NCI-H2081 treated with DMSO at 0.1 percent for 48 hours (cell line): ENCODE measurements around the gene CSNK2A2.

Experiments
- DNase-seq: peaks from one replicate; lab custom pipeline; 2025; lab: John Stamatoyannopoulos, UW

The CSNK2A2 gene

DNA sequence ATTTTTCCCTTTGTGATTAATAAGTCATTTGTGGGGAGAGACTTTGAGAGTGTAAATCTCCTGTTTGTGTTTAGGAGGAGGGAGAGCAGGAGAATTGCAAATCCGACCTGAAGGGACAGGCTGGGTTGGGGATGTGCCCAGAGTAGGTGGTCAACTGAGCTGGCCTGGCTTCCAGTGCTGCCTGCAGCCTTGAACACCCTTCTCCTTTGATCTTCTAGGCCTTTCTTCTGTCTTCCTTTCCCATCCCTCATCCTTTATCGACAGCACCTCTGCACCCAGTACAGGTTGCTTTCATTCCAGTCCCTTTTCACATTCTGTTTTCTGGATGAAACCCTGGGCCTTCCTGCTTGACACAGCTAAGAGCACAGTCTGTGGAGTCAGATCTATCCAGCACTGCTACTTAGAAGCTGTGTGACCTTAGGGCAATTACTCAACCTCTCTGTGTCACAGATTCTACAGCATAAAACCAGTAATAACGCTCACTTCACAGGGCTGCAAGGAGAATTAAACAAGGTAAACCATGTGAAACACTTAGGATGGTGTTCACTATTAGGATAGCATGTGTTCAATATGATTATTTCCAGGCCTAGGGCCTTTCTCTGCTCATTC, 1.0 kb upstream of the CSNK2A2 start:
- no peak for DNase-seq

DNA sequence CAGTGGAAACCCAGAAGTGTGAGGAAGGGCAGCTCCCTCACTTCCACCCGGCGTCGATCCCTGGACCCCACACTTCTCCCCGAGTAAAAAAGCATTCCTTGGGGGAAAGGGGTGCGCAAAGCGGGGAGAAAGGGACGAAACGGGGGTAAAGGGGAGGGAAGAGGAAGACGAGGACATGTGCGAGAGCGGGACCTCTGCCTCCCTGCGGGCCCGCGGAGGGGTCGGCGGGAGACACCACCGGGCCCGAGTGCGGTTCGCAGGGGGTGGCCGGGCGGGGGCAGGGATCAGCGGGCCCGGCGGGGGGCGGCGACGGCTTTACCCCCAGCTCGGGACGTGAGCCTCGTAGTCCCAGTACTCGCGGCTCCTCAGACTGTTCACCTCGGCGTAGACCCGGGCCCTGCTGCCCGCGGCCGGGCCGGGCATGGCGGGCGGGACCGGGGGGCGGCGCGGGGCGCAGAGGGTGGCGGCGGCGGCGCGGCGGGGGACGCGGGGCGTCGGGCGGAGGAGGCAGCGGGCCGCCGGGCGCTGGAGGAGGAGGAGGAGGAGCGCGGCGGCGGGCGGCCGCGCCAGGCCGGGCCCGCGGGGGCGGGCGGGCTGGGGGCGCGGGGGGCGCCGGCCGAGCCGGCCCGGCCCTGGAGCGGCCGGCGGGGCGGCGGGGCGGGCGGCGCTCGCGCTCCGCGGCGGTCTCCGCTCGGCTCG, 443 bp downstream of the CSNK2A2 start:
- no peak for DNase-seq

DNA sequence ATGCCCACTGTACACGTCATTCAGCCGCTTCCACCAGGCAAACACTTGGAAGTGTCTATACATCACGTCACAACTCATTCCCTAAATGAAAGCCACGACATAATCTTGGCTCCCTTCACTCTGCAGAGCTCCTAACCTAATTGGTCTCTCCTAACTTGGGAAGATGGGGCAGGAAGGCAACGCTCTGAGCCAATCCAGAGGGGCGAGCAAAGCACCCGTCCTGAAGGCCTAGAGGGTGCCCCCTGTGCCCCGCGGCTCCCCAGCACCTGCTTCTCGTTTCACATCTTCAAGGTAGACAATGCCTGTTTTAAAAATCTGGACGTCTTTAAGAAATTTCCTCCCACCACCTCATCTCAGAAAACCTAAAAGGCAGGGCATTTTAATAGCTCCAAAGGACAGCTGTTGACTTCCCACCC, 1.0 kb downstream of the CSNK2A2 start:
- no peak for DNase-seq

DNA sequence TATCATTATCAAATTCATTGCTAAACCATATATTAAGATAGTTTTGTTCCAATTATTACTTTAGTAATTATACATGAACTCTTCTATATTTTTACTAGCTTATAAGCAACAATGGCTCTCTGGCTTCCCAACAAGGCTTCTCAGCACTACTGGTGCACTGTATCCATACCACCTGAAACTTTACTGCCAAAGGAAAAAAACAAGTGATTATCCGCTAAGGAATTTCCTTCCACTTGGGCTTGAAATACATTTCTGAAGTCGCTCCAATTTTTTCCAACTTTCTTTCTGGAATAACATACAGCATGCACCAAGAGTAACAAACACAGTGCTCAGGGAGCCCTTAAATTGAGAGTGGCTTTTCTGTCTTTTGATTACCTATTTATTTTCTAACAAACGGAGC, 2.1 kb downstream of the CSNK2A2 start:
- no peak for DNase-seq

DNA sequence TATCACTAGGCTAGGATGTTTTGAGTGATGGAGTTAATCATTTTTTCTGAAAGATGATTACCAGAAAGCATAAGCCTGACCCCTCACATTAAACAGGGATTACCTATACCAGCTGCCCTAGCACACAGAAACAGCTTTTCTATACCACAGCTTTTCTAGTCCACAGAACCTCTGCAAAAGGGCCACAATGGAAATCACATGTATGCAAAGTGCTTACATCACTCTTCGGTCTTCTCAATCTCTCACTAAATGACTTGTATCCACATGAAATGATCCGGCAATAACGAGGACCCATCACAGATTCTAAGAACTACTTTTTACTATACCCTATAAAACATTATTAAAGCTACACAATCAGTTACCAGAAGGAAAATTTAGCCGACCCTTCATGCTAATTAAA, 2.6 kb downstream of the CSNK2A2 start:
- no peak for DNase-seq

DNA sequence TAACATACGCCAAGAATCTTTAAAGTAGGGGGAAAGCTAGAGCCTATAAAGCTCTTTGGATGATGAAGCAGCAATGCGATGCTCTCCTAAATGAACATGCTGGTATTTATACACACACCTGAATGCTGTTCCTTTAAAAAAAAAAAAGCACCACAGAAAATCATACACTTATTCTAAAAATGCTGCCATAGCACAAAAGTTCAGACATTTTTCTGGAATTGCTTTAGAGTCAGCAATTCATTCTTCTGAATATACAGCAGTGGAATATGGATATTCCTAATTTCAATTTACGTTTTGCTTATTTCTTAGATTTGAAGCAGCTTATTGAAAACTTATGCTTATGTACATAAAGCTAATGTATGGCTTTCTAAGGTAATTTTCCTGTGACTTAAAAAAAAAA, 3.1 kb downstream of the CSNK2A2 start:
- DNase-seq, result no peak

DNA sequence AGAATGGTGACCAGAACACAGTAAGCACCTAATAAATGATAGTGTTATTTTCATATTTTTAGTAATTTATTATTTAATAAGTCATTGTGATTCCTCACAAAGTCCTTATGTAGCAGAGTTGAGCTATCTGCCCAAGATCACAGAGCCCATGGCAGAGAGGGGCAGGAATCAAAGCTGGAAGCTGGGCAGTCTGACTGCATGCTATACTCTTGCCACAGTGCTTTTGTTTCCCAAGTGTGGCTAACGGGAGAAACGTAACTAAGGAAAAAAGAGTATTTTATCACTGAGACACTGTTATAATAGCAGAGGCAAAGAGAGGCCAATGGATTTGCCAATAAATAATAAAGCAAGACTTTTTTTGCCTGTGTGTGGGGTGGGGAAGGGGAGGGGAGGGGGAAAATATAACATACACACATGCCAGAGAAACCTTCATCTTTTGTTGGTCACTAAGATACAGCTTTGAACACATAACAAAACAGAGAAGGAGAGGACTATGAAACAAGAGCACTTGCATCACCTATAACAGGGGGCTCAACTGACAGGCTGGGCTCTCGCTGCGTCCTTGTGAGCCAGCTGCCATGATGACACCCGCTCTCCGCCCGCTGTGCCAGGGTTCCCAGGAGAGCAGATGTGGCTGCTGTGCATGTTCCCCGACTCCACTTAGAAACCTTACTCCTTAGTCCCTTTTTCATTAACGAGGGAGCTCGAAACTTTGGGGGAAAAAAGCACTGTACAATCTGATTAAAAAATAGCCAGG, 10.1 kb downstream of the CSNK2A2 start:
- DNase-seq, result no peak

DNA sequence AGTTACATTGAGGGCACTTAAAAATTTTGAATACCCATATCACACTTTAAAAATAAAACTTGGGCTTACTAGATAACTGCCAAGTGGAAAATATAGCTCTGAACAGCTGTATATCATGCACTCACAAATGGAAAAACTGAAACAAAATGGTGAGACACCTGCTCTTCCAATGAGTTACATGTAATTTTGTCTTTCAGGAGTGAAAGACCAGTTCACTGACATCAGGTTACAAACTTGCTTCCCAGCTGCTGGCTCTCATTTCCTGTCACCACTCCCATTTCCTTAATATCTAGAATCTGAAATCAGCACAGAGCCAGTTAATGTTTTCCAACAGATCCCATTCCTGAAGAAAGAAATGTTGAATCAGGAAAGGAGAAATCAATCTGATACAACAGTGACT, 10.8 kb downstream of the CSNK2A2 start:
- DNase-seq, result no peak

DNA sequence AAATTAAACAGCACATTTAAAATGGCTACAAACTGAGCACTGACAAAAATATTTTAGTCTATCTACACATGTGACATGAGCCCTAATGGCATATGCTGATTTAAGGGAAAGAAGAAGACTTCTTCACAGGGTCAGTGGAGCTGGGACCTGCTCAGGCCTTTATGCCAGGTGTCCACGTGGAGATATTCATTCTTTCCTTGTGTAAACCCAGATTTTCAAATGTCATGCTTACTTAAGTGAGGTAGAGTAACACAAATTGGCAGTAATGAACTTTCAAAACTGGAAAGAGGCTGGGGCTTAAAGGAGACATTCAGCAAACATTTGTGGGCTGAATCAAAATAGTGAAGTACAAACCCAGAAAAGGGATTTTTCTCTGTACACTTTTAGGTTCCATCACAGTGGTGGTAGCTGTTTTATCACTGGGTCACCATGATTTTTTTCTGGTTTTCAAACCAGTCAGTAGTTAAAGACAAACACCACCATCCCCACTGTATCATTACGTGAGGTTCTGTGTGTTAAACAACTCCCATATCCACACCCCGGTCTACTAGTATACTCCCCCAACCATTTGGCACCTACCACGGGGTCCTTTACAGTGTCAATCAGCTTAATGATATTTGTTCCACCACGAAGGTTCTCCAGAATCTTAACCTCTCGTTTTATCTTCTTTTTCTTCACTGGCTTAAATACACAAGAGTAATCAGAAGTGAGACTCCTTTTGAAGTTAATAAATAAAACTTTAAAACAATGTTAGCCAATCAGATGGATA, 11.5 kb downstream of the CSNK2A2 start:
- DNase-seq, result no peak

DNA sequence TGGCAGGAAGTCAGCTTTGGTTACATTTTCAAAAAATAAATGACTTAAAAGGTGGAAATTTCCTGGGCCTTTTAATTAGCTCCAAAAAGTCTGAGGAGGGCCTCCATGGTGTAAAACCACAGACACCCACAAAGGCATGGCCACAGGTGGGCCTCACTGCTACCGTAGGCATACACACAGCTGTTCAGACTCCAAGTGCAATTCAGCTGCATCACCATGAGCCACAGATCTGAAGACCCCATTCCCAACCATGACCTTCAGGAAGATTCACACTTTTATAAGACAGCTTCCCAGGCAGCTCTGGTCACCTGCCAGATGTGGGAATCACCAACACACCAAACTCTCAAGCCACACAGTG, 20.6 kb downstream of the CSNK2A2 start:
- DNase-seq, result no peak

DNA sequence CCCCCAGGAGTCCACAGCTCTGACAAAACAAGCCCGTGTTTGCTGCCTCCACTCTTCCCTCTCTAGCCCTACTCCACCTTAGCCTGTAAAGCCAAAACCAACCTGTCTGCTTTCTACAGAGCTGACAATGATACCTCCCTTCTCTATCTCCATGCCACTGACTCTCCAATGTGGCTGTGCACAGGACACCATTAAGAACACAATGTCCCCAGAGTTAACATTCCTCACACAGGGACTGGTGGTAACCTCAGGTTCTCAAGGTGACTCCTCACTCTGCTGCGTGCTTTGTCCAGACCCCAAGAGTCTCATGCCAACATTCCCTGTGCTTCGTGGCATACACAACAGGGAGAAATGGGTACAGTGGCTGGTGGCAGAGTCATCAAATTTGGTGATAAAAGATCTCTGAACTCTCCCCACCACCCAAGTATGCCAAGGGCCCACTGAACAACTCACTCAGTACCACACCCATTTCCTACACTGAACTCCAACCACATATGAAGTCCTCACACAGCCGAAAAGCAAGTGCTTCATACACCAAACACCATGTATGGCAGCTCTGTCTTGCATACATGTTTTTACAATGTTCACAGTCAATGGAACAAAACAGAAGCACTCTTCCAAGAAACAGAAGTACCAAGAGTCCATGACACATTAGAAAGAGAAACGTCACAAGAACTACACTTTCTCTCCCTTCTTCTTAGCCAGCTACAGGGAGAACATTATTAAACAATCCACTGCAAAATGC, 21.1 kb downstream of the CSNK2A2 start:
- no peak for DNase-seq

DNA sequence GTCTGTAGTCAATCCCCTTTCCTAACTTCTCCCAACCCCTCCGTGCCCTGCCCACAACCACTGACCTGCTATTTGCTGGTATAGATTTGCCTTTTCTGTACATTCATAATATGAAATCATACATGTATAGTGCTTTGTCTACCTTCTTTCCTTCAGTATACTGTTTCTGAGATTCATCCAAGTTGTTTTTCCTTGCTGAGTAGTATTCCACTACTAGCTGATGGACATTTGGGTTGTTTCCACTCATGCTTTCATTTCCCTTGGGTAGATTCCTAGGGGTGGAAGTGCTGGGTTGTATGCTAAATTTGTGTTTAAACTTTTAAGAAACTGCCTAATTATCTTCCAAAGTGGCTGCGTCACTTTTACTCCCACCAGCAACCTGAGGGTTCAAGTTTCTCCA, 27.7 kb downstream of the CSNK2A2 start:
- DNase-seq, result no peak

DNA sequence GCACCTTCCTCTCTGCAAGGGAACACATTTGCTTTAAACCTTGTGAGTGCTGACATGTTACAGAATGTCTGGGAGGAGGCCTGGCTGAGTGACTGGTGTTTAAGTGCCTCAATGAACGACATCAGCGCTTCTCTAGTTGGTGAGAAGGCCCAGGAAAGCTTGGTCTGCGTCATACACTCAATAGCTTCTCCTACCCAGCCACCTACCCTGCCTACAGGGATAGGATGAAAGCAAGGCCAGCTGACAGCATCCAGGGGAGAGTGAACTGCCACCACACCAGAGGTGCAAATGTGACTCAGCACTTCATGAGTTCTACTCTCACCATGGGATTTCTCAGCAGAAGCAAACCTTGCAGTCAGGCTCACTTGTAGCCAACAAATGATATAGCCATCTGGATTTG, 37.1 kb downstream of the CSNK2A2 start:
- no peak for DNase-seq

DNA sequence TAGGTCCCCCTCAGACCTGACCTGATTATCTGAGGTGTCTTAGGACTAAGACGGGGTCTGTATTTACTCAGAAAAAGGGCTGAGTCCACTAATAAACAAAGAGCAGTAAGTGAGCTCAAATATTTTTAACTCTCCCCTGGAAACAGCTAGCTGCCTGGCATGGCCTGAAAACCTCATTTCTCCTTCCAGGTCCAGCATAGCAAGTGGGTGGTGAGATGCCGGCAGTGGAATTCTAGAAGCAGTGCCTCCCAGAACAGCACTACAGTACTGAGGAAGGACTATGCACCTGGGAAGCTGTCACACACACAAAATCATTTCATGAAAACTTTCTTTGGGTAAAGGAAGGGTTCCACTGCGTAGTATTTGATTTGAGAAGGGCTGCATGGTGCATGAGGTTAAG, 39.2 kb downstream of the CSNK2A2 start:
- DNase-seq, result no peak

DNA sequence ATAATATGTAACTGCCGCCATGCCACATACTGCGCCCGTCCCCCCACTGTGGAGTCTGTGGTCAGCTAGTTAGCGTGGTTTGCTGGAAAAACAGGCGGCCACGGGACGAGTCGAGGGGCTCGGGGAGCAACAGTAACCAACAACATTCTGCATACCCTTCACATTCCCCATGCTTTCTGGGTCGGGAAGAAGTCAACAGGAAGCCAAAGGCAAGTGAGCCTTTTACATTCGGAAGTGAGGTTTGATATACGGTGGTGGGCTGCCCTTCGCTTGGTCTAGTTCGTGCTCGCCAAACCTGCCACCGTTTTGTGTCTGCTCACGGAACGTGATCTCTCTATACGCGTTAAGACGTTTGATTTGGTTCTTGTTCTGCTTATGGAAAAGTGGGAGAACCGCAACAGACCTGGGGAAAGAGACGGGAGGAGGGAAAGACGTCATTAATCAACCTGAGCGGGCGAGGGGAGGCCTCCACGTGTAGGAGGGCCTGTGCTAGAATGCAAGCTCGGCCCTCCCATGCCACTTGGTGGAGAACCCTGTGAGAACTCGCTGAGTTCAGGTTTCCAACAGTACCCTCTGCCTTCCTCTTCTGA, 39.9 kb downstream of the CSNK2A2 start:
- DNase-seq, result no peak

DNA sequence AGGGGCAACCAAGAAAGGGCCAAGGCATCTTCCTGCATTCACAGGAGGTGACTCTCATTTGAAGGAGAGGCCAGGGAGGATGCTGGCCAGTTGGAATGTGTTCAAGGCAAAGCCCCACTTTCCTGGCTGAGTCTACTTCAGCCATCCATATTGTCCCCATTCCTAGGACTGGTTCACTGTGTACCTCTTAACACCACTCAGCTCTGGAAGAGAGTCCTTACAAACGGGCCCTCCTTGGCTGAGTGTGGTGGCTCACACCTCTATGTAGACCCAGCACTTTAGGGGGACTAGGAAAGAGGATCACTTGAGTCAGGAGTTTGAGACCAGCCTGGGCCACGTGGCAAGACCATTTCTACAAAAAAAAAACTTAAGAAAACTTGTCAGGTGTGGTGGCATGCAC, 40.7 kb downstream of the CSNK2A2 start:
- no peak for DNase-seq

DNA sequence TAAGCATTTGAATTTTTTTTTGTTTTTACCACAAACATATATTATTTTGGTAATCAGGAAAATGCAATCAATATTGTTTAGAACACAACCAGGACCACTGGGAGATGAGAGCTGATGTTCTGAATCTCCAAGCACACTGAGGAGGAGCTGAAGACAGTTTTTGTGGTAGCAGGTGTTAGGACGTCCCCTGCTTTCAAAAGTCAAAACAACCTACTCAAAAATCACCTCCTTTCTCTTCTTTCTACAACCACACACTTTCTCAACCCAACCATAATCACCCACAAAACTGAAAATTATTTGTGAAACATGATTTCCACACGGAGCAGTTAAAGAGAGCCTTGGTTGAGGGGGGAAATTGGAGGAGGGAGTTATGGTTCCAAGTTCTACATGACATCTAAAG, 42.1 kb downstream of the CSNK2A2 start:
- no peak for DNase-seq

DNA sequence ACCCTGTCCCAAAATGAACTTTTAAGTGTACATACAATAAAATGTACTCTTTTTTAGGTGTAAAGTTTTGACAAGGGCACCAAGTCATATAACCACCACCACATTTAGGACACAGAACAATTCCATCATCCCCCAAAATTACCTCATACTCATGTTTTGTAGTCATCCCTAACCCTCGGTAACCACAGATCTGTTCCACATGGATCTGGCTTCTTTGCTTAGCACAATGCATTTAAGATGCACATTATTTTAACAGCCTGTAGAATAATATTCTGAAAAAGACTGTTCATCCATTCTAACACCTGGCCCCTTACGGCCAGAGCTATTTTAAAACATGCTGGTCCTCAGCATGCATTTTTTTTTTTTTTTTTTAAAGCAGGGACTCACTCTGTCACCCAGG, 43.6 kb downstream of the CSNK2A2 start:
- no peak for DNase-seq

DNA sequence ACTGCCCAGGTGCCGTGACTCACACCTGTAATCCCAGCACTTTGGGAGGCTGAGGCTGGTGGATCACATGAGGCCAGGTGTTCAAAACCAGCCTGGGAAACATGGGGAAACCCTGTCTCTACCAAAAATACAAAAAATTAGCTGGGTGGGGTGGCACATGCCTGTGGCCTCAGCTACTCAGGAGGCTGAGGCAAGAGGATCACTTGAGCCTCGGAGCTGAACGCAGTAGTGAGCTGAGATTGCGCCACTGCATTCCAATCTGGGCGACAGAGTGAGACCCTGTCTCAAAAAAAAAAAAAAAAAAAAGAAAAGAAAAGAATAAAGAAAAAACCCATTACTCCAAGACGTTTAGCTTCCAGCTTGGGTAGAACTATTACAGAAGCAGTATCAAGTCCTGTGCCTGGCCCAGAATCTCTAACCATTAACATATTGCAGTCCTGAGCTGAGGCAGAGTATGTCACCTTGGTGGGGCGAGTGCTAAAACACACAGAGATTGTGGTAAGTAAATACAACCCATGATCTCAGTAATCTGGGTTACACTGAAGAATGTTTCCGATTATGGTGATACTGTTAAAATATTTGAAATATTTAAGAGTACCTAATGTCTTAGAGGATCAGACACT, 45.5 kb downstream of the CSNK2A2 start:
- DNase-seq, result no peak

DNA sequence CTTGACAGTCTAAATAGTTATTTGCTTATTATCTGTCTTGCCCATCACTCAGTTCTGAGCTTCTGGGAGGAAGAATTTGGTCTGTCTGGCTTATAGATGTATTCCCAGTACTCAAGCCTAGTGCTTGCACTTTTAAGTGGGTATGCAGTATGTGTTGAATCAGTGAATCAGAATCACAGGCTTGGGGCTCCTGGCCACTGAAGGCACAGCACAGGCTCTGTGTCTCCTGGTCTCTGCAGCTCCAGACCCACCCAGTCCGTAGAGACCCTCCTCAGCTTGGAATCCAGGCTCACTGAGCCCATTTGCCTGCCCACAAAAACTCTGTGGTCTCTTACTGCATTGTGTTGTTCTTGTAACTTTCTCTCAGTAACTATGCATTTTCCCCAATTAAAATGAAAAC, 49.4 kb downstream of the CSNK2A2 start:
- no peak for DNase-seq

DNA sequence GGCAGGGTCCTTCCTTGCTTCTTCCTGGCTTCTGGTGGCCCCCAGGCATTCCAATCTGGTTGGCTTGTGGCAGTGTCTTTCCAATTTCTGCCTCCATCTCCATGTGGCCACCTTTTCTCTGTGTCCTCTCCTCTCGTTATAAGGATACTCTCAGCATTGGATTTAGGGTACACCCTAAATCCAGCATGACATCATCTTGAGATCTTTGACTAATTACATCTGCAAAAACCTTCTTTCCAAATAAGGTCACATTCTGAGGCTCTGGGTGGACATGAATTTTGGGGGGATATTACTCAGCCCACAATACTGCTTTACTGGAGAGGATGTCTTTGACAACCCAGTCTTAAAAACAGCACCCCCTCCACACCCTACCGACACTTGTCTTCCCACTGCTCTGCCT, 49.8 kb downstream of the CSNK2A2 start:
- DNase-seq, result no peak
